Right hindlimb (tissue), 1 donor: ENCODE results near the gene TBC1D14.
A peak's percentile ranks its signal among the peaks of the same experiment; 100 is the strongest.

ENCODE experiments used
- DNase-seq: peaks from one replicate; pipeline ENCODE4 v3.0.0-alpha.2; 2018

Gene TBC1D14

DNA sequence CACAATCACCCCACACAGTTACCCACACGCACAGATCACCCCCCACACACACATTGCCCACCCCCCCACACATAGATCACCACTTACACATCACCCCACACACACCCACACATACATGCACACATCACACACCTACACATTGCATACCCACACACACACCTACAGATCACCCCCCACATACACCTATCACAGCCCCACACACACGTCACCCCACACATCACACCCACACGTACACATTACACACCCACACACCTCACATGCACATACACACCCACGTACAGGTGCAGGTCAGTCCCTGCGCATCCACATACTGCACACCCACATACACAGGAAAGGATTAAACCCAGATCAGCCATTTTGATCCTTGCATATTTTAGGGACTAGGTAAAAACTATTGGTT is 118.3 kb downstream of the TBC1D14 start:
- no peak for DNase-seq

- no peak for DNase-seq
These were observed 119.6 kb downstream of the TBC1D14 start for GRCh38 chr4:7029212-7029611.

DNA sequence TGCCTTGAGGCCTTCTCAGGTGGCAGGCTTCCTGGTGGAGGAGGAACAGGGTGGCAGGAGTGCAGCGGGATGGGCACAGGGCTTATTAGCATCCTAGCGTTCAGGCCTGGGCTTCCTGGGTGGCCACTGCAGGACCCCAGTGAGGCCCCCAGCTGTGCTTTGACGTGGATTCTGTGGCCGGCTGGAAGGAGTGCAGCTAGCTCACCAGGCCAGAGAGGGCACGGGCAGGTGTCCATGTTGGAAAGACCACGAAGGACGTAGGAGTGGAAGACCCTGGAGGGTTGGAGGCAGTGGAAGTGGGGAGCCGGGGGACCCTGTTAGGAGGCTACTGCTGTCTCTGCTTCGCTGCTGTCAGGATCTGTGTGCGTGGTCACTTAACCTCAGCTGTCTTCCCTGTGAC is 120.3 kb downstream of the TBC1D14 start:
- no peak for DNase-seq

DNA sequence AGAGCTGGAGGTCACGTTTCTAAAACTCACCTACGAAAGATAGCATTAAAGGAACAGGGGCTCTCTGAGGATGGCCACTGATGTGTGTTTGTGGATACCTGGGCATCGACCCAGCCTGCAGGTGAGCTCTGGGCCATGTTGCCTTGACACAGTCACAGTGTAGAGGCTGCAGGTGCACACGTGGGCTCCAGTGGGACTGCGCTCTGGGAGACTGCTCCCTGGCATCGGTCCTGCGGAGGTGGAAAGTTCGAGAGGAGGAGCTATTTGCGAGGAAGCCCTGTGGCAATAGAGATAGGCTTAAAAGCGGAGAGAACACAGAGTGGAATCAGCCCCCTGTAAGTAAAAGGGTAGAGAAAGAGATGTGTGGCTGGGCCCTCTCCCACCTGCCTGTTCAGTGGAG is 121.2 kb downstream of the TBC1D14 start:
- DNase-seq: no peak

GRCh38 chr4:7031558-7032449 is 122.2 kb downstream of the TBC1D14 start:
- DNase-seq: no peak

GRCh38 chr4:7032596-7032995 is 123.0 kb downstream of the TBC1D14 start:
- DNase-seq: no peak

GRCh38 chr4:7034262-7035081 is 124.8 kb downstream of the TBC1D14 start:
- no peak for DNase-seq

- no peak for DNase-seq
These were observed 127.8 kb downstream of the TBC1D14 start for GRCh38 chr4:7037425-7037824.

GRCh38 chr4:7040765-7041164 is 131.1 kb downstream of the TBC1D14 start:
- no peak for DNase-seq

DNA sequence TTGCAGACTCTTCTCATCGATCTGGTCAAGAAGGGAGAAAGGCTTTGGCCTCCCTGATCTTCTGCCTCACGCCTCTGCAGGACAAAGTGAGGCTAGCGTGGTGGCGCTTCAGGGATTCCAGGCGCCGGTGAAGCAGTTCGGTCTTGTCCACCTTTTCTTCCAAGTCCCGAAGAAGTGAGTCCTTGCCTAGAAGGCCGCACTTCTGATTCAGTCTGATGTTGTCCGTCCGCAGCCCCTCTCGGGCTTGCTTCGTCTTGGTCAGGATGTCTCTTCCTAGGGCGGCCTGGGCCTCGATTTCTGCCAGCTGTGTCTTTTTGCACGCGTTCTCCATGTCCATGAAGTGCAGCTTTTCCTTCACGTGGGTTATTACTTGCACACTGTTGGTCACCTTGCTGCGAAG is 131.6 kb downstream of the TBC1D14 start:
- no peak for DNase-seq

DNA sequence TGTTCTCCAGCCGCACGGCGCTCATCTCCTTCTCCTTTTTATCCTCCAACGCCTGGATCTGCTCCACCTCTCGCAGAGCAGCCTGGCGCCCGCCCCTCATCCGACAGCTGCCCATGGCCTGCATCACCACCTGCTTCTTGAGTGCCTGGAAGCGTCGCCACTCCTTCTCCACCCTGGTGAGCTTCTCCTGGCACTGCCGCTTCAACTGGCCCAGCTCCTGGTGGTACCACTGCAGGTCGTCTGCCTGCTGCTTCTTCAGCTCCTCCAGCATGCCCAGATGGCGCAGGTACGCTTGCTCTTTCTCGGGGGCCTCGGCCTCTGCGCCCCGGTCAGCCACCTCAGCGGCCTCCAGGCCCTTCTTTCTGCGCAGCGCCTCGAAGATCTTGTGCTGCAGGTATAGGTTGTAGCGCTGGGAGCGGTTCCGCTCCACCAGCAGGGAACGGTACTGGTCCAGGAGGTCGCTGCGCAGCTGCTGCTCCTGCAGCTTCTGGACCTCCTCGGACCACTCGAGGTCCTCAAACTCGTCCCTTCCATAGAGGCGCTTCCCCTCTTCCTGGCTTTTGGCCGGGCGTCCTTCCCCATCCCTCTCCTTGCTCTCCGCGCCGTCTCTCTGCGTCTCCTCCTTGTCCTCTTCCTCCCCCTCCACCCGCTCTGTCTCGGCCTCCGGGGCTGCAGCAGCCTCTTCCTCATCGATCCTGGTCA is 132.3 kb downstream of the TBC1D14 start:
- DNase-seq: peak; percentile 74

DNA sequence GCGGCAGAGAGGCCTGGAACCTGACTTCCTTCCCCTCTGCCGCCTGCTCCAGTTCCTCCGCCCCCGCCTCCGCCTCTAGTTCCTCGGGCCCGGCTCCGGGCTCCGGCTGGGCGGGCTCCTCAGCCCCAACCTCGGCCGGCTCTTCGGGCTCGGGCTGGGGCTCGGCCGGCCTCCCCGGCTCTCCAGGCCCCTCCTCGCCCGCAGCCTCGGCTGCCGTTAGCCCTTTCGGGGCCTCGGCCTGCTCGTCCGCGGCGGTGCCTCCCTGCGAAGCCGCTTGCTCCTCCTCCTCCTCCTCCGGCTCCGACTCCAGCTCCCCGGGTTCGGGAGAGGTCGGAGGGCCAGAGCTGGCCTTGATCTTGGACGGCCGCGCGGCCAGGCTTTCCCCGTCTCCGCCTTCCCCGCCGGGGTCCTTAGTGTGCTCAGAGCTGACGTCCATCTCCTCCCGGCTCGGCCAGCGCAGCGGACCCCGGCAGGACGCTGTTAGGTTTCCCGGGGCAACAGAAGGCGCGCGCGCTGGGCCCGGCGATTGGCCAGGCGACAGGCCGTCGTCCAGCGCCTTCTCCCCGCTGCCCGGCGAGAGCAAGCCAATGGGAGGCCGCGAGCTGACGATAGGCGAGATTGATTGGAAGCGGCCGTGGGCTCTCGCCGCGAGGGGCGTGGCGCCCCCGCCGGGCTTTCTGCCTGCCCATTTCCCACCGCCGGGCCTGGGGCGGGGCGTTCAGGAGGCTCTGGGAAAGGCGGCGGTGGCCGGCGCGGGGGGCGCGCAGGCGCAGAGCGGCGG is 133.1 kb downstream of the TBC1D14 start:
- peak; percentile 99 for DNase-seq

DNA sequence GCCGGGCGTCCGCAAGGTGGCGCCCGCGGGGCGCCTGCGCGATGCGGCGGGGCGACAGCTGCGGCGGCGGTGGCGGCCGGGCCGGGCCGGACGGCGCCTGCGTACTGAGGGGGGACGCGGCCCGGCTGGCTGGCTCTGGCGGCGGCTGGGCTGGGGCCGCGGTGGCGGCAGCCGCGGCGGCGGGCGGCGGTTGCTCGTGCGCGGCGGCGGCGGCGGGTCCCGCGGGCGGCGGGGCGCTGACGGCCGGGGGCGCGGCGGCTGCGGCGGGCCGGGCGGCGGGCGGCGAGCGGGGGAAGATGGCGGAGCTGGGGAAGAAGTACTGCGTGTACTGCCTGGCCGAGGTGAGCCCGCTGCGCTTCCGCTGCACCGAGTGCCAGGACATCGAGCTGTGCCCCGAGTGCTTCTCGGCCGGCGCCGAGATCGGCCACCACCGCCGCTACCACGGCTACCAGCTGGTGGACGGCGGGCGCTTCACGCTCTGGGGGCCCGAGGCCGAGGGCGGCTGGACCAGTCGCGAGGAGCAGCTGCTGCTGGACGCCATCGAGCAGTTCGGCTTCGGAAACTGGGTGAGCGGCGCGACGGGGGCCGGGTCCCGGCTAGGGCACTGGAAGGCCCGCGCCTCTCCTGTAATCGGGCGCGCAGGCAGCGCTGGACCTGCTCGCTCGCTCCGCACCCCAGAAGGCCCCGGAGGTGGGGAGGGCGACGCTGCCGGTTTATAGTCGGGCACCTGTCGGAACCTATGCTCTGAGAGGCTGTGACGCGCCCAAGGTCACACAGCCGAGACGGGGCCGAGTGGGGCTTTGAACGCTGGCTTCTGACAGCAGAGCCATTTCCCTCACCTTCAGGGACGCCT is 133.9 kb downstream of the TBC1D14 start, which contains the start of gene TADA2B:
TADA2B (plus strand) TSS at position 89 of the 853 bp plus-strand sequence; CDS start at position 297, 208 bp downstream.
- peak; percentile 62 for DNase-seq

GRCh38 chr4:7044137-7044930 is 134.7 kb downstream of the TBC1D14 start:
- DNase-seq: no peak

DNA sequence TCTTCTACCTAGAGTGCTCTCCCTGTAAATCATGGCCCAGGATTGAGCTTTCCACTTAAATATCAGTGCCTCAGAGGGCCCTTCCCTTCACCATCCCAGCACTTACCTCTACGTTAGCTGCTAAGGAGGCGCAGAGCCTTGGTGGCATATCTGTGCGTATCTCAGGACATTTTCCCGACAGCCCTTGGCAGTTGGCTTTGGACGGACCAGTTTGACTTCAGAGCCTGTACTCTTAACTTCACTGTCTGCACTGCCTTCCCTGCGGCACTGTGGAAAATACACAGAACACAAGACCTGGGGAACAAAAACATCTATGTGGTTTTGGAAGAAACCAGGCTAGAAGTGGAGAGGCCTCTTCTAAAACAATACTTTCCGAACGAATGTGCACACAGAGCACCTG is 135.9 kb downstream of the TBC1D14 start:
- DNase-seq: no peak

- no peak for DNase-seq
These were observed 136.6 kb downstream of the TBC1D14 start for GRCh38 chr4:7045961-7046921.

DNA sequence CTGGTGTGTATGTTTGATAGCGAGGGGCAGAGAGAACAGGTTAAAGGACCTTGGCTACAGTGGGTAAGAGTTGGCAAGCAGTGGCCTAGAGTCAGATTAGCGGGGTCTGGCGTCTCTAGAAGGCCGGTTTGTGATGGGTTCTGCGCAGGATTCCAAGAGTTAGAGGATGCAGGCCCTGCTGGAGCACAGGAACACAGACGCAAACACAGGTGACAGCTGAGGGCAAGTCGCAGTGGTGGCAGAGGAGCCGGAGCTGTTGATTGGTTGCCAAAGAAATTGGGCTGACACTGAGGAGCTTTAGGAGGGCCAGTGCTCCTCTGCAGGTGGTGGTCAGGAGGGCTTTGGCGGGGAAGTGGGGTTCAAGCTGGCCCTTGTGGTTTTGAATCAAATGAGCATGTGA is 137.3 kb downstream of the TBC1D14 start:
- no peak for DNase-seq

DNA sequence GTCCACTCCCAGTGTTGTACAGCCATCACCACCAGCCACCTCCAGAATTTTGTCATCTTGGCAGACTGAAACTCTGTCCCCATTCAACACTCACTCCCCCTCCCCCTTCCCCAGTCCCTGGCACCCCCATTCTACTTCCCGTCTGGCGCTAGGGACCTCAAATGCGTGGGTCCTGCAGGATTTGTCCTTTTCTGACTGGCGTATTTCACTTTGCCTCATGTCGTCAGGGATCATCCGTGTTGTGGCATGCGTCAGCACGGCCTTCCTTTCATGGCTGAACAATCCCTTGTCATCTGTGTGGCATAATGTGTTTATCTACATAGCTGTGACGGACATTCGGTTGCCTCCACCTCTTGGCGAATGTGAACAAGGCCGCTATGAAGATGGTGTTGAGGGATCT is 139.0 kb downstream of the TBC1D14 start:
- no peak for DNase-seq

DNA sequence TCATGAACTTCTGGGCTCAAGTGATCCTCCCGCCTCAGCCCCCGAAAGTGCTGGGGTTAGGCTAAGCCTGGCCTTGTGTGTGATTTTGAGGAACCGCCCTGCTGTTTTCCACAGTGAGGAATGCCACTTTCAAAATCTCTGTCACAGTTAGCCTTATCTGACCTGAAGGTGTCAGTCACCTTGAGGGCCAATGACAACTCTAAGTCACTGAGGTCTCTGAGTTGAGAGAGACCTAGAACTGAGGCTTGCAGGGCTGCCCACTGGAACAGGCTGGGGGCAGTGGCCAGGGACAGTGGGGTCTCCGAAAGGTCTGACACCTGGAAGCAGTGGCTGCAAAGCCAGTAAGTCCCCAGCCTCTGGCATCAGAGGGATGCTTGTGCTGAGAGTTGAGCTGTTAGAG is 139.7 kb downstream of the TBC1D14 start:
- DNase-seq: no peak
